ENCODE data around the gene GOLGA3.
"Not testable (repeated sequence)": the region's sequence is repeated elsewhere in the genome, so short reads cannot be mapped to it uniquely, and the experiment has no call there.

GOLGA3 gene

GRCh38 chr12:132809391-132809790 is 19.3 kb downstream of the GOLGA3 start:
- peak; percentile 43 for DNase-seq

- DNase-seq: no peak
Measured at GRCh38 chr12:132807295-132808092, 21.2 kb downstream of the GOLGA3 start.

GRCh38 chr12:132806857-132807256 is 21.8 kb downstream of the GOLGA3 start:
- DNase-seq: peak; percentile 68

- no peak for DNase-seq
Measured at GRCh38 chr12:132804426-132804861, 24.2 kb downstream of the GOLGA3 start.

GRCh38 chr12:132803888-132804287 is 24.8 kb downstream of the GOLGA3 start:
- no peak for DNase-seq

- no peak for DNase-seq
Measured at GRCh38 chr12:132803125-132803524, 25.5 kb downstream of the GOLGA3 start.

- no peak for DNase-seq
Measured at GRCh38 chr12:132801741-132802140, 26.9 kb downstream of the GOLGA3 start.

GRCh38 chr12:132798836-132799235 is 29.8 kb downstream of the GOLGA3 start:
- no peak for DNase-seq

- no peak for DNase-seq
Measured at GRCh38 chr12:132797820-132798570, 30.7 kb downstream of the GOLGA3 start.

GRCh38 chr12:132795847-132796246 is 32.8 kb downstream of the GOLGA3 start:
- DNase-seq: no peak

GRCh38 chr12:132791940-132792339 is 36.7 kb downstream of the GOLGA3 start:
- DNase-seq: not testable (repeated sequence)

- DNase-seq: no peak
Measured at GRCh38 chr12:132789099-132789471, 39.6 kb downstream of the GOLGA3 start.

GRCh38 chr12:132788375-132789098 is 40.1 kb downstream of the GOLGA3 start:
- peak; percentile 25 for DNase-seq

GRCh38 chr12:132787877-132788276 is 40.8 kb downstream of the GOLGA3 start:
- no peak for DNase-seq

GRCh38 chr12:132786192-132786591 is 42.5 kb downstream of the GOLGA3 start:
- DNase-seq: no peak

GRCh38 chr12:132784580-132784979 is 44.1 kb downstream of the GOLGA3 start:
- DNase-seq: no peak

GRCh38 chr12:132783917-132784531 is 44.6 kb downstream of the GOLGA3 start:
- no peak for DNase-seq

- DNase-seq: no peak
Measured at GRCh38 chr12:132781938-132782337, 46.7 kb downstream of the GOLGA3 start.

- no peak for DNase-seq
Measured at GRCh38 chr12:132779781-132780353, 48.8 kb downstream of the GOLGA3 start.

GRCh38 chr12:132777614-132778013 is 51.1 kb downstream of the GOLGA3 start:
- DNase-seq: no peak

- no peak for DNase-seq
Measured at GRCh38 chr12:132776816-132777568, 51.7 kb downstream of the GOLGA3 start.

GRCh38 chr12:132776230-132776625 is 52.4 kb downstream of the GOLGA3 start:
- DNase-seq: not testable (repeated sequence)
